CD4-positive, alpha-beta T cell treated with Interleukin-2 at 100 ng/mL for 4 hours (primary cell): ENCODE measurements around the gene MSX1.

Experiments used
- DNase-seq: peaks from one replicate; pipeline ENCODE4 v3.0.0-alpha.2; 2020; ENCODE audit warnings: low spot score

MSX1 gene

DNA sequence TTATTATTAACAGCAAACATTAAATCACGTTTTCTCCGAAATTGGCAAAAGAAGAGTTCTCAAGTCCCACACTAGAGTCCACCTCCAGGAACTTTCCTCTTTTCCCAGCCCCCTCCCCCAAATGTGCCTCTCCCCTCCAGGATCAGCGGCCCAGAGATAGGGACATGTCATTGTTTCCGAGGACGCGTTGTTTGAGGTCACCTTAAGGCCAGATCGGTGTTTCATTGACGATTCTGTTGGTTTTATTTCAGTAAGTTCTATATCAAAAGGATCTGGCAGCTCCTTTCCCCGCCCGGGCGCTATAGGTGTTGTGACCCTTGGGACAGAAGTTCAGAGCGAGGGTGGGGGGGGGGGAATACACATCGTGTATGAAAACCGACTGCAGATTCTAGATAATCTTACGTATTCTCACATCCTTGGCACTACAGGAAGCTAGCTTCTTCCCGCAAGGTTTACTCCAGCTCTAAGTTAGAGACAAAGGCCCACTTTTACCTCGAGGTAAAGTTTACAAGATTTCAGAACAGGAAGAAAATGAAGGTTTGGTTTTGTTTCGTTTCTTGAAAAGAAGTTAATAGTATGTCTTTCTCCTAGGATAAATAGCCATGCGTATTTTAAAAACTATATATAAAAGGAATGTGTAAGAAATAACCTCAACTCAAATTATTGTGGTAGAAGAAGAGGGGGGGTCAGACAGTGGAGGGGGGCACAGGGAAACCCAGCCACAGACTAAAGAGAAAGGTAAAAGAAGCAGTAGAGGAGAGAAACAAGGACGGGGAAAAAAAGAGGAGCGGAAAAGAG lies 739 bp upstream of the MSX1 start:
- no peak for DNase-seq

DNA sequence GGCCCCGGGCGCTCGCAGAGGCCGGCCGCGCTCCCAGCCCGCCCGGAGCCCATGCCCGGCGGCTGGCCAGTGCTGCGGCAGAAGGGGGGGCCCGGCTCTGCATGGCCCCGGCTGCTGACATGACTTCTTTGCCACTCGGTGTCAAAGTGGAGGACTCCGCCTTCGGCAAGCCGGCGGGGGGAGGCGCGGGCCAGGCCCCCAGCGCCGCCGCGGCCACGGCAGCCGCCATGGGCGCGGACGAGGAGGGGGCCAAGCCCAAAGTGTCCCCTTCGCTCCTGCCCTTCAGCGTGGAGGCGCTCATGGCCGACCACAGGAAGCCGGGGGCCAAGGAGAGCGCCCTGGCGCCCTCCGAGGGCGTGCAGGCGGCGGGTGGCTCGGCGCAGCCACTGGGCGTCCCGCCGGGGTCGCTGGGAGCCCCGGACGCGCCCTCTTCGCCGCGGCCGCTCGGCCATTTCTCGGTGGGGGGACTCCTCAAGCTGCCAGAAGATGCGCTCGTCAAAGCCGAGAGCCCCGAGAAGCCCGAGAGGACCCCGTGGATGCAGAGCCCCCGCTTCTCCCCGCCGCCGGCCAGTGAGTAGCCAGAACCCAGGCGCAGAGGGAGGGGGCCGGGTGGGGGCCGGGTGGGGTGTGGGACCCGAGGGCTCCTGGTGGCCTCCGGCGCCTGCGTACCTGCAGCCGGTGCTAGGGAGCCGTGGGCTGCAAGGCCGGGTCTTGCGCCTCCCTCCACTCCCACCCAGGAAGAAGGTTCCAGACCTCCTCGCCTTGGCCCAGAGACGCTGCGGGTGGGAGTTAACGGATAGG lies 534 bp downstream of the MSX1 start:
- DNase-seq: no peak

DNA sequence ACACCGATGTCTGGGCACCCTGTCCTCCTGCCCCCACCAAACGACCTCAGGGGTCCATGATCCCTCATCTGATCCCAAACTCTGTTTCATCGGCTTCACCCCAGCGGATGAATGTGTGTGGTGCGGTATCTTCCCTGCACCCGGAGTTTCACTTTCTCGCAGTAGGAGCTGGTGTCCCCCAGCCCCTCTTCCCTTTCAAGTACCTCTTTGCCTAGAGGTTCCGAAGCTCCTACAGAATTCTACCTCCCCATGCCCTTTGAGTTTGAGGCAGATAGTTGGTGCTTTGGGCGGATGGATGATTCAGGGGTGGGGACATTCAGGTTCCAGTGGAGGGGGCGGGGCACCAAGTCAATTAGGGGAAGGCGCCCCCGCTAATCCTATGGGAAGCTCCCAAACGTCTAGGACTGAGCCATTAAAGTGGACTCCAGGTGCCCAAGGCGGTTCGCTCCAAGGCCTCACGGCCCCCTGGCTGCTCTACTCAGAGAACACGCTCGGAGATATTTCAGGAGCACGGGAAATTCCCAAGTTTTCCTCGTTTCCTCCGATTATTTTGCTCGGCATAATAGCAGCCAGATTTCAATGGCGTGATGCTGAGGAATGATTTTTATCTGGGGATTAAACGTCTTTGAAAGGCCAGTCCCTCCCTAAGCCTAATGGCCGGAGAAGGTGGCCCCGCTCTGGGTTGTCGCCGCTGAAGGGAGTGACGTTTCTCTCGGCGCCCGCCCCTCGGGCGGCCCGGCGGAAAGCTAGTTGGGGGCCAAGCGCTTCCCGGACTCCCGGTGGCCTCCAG lies 1.3 kb downstream of the MSX1 start:
- DNase-seq: no peak

DNA sequence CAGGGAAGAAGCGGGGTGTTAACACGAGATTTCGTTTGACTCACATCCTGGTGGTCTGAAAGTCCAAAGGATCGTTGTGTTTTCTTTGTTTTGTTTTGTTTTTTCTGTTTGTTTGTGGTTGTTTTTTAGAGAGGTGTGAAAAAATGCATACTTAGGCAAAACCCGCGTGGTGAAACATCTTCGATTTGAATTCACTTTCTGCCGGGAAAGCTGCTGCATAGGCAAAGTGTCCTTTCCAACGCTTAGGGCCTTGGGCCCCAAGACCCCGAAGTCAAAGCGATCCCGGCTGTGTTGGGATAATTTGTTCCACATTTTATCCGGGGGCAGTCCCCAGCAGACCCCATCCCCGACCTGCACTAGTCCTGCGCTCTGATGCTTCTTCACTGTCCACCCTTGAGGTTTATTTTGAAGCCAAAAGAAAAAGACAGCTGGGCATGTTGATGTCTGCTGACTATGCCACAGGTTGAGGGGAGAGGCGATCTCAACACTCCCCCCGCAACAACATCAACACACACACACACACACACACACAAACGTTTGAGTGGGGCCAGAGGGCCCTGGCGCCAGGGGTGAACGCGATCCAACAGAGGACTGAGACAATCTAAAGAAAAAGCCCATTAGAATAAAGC lies 2.0 kb downstream of the MSX1 start:
- no peak for DNase-seq

DNA sequence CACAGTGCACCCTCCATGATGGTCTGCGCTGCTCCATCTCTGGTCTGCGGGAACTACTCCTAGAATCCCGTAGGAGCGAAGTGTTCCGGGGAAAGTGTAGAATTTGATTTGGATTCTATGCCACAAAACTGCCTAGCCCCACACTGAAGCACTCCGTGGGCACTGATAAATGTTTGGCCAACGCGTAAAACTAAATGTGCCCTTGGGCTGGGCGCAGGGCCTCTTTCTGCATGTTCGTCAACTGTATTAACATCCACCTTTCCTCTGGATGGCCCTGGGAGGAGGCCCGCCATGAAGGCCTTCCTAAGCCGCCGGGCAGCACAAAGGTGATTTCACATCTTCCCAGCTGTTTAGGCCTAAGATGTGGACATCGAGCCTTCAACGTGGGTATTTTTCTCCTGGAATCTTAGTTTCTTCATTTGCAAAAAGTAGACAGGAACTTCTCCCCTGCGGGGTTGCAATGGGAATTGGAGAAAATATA lies 2.6 kb downstream of the MSX1 start:
- no peak for DNase-seq

DNA sequence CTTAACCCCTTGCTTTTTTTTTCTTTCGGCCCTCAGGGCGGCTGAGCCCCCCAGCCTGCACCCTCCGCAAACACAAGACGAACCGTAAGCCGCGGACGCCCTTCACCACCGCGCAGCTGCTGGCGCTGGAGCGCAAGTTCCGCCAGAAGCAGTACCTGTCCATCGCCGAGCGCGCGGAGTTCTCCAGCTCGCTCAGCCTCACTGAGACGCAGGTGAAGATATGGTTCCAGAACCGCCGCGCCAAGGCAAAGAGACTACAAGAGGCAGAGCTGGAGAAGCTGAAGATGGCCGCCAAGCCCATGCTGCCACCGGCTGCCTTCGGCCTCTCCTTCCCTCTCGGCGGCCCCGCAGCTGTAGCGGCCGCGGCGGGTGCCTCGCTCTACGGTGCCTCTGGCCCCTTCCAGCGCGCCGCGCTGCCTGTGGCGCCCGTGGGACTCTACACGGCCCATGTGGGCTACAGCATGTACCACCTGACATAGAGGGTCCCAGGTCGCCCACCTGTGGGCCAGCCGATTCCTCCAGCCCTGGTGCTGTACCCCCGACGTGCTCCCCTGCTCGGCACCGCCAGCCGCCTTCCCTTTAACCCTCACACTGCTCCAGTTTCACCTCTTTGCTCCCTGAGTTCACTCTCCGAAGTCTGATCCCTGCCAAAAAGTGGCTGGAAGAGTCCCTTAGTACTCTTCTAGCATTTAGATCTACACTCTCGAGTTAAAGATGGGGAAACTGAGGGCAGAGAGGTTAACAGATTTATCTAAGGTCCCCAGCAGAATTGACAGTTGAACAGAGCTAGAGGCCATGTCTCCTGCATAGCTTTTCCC lies 3.4 kb downstream of the MSX1 start:
- no peak for DNase-seq

DNA sequence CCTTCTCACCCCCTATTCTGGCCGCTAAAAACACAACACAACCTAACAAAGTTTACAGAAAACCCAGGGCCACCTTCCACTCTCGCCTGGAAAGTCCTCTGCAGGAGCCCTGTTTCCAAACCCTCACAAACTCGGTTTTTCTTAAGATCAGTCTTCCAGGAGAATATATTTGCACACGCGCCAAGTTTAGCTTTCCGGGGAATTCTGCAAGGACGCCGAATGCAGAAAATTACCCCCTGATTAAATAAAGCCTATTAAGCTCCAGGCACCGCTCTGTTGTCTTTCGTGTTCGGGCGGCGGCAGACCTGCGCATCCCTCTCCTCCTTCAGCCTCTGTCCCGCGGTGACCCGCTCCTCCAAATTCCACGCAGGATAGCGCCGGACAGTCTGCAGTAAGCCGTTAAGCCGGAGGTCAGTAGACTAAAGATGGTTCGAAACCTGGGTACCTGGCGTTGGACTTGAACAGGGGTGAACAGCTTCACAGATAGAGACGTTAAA lies 5.0 kb downstream of the MSX1 start:
- DNase-seq: no peak

DNA sequence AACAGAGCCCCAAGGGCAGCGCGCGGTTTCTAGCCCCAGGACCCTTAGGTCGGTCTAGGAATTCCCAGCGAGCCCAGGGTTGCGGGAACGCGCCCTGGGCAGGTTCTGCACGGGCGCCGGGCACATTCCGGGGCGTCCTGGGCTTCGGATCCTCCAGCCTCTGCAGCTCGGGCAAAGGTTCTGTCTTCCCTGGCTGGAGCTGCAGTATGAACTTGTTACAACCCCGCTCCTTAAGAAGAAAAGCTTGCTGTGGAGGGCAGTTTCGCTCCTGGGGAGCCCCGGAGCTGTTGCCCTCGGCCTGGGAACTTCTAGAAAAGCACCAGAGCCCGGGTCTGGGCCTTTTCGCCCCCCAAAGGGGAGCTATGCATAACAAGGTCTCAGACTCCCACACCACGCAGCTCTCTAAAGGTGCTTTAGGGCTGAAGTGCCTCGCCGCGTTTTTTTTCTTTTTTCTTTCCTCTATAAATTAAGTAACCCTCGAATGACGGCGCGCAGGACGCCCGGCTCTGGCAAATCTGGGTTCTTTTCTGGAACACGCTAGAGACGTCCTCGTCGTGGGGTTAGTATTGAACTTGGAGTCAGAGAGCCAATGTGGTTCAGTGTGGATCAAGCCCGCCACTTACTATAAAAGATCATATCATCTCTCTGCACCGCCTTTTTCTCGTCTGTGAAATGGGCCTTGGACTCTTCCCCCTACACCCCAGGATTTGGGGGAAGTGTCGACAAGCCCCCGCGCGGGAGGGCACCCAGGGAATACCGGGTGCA lies 5.7 kb downstream of the MSX1 start:
- DNase-seq: no peak

DNA sequence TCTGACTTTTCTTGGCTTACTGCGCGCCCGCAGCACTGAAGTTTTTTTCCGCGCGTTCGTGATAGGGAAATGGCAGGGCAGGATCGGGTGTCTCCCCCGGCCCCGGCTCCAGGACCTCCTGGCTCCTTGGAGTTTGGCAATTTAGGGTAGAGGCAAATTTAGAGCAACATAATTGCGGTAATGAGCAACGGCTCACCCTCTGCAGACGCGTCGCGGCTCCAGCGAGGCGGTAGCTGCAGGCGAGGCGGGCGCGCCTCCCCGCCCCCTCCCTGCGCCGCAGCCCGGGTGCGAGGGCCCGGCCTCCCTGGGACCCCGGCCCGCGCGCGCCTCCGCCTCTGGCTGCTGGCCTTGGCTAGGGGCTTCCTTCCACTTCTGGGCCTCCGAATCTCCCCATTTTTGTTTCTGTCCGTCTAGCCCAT lies 6.2 kb downstream of the MSX1 start:
- DNase-seq: no peak

DNA sequence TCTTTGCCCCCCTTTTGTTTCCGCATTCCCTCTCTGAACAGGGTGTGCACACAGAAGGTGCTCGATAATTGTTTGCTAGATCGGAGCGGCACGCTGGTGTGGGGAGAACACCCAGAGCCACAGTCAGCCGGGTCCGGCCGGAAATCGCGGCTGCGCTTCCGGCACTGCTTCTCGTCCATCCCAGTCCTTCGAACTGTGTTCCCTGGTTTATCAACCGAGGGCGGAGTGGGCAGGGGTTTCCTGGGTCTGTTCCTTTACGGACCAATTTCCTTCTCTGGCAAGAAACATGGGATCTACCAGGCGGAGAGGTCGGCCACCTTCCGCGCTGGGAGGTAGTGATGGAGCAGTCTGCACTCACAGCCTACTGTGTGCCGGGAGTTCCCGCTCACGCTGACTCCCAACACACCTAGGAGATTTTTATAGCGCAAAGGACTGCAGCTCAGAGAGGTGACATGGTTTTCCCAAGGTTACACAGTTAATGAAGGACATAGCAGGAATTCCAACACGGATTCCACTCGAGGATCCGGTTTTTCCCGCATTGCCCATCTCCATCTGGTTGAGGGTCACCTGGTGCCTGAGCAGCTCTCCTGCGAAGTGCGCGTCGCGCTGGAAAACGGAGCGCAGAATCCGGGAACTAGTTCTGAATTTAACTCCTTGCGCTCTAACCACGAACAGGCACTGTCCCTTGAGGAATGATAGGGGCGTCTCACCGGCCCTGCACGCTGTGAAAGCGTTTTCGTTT lies 6.8 kb downstream of the MSX1 start:
- DNase-seq: no peak

DNA sequence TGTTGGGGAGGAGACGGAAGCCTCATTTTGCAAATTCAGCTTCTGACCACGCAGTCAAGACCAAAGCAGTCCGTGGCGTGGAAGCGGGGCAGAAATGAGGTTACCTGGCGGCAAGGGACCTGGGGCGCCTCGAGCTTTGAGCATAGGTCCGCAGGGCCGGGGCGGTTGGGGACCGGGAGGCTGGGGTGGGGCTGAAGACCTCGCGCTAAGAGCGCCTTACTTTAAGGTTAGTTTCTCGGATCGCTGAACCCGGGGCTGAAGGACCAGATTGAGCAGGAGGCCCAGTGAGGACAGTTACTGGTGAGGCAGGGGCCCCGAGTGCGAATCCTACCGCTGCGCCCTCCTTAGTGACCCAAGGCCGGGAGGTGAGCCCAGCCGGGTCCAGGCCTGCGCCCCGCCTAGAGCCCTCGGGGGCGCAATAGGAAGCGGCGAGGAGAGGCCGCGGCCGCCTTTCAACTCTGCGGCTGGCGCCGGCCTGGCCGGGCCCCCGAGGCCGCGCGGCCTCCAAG lies 7.5 kb downstream of the MSX1 start:
- DNase-seq: no peak

DNA sequence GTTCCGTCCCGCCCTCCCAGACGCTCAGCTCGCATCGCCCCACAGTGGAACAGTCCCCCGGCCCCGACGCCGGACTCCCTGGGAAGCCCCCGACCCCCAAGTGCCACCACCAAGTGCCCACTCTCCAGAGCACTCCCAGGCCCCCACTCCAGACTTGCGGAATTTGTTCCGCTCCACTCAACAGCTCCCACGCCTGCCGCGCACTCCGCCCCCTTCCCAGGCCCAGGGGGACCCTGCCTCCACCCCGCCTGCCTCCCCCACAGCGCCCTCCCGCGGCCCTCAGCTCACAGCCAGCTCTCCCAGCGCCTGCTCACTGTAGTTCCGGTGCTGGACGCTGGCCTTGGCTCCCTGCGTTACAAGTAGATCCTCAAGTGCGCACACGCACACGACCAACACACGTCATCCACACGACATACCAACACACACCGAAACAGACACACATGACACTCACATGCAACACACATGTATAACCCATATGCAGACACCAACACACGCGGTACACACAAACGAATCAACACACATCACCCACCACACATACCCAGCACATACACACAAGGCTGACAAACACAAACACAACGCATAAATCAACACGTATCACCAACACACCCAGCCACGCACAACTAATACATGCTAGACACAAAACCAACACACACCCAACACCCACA lies 8.0 kb downstream of the MSX1 start:
- no peak for DNase-seq

DNA sequence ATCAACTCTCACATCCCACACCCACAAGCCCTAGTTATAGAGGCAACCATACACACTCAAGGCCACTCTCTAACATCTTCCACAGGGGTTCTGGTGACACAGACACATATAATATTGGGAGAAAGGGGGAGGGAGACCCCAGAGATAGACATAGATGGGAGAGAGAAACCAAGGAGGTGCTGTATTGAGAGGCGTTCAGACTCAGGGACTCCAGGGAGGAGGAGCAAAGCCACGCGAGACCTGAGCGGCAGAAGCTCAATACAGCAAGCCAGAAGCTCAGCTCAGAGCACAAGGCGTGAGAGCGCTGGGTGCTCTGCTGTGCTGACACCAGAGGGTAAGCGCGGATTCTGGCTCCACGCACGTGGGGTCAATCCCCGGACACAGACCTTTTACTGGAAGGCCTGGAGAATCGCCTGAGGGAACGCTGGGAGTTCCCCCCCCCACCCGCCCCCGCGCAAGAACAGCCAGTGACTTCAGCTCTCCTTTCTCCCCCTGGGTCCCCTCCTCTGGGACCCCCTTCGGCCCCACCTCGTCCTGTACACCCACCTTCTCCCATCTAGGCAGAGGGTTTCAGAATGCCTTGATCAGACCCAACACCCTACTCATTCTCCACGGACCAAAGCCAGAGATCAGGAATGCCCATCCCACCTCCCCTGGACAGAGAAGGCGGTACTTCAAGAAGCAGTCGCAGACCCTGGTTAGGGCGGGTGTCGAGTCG lies 8.7 kb downstream of the MSX1 start:
- no peak for DNase-seq

DNA sequence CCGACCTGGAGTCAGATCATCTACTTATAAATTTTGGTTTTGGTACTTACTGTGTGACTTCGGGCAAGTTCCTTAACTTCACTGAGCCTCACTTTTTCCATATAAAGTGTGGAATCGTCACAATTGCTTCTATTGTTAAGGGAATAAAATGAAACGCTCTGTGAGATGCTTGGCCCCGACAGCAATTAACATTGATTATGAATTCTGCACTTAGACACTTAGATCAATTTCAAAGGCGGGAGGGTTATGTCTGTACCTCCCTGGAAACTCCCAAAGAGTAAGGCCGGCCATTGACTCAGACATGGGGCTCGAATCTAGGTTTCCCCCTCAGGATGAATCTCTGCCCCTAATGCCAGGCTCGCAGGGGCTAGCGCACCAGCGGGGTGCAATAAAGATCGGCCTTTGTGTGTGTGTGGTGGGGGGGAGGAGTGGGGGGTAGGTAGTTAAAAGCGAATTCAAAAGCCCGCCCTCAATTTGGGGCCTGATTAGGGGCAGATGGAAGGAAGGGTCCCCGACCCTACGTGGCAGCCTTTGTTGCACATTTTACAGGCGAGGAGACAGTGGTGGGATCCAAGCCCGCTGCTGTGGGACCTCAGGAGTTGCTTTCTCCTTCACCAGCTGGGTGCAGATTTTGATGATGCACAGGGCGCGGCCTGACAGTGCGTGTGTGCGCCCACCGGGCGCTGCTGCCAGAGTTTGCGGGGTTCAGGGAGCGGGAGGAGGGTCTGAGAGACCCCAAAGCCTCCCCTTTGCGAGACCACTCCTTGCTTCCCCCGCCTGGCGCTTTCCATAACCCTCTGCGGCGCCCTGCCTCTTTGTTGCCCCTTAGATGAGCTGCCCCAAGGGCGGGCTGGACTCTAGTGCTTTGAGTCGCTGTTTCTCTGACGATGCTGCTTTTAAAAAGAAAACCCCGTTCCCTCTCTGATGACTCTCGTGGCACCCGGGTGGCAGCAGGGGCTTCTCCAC lies 9.6 kb downstream of the MSX1 start:
- DNase-seq: no peak

DNA sequence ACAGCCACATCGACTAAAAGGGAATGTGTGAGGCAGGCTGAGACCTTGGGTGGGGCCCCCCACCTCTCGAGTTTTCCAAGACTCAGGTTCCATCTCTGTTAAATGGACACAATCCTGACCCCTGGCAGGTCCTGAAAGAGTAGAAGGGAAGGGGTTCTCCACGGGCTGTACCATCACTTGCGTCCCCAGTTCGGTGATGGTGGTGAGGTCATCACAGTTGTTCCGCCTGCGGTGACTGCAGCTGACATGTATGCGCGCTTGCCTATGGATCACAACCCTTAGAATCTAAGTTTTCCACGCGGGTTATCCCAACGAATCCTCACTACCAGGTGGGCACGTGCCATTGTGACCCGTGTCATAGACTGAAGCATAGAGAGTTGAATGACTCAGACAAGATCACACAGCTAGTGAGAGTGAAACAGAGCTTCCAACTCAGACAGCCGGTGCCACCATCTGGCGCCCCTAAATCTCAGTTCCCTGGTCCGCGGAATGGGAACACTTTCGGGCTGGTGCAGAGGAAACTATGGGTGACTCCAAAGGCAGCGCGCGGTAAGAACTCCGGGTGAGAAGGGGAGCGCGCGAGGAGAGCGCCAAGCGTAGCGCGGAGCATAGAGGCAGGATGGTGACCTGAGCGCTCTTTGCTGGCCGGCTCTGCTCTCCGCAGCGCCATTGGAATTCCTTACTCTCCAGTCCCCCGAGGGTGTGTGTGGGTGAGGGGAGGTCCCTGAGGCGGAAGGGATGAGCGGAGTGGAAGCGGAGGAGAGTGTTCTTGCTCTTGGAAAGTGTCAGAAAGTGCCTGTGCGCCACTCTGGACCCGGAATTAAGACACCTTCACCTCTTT lies 10.5 kb downstream of the MSX1 start:
- no peak for DNase-seq
